Measurements from ENCODE around the gene PTPN1.

The PTPN1 gene

DNA sequence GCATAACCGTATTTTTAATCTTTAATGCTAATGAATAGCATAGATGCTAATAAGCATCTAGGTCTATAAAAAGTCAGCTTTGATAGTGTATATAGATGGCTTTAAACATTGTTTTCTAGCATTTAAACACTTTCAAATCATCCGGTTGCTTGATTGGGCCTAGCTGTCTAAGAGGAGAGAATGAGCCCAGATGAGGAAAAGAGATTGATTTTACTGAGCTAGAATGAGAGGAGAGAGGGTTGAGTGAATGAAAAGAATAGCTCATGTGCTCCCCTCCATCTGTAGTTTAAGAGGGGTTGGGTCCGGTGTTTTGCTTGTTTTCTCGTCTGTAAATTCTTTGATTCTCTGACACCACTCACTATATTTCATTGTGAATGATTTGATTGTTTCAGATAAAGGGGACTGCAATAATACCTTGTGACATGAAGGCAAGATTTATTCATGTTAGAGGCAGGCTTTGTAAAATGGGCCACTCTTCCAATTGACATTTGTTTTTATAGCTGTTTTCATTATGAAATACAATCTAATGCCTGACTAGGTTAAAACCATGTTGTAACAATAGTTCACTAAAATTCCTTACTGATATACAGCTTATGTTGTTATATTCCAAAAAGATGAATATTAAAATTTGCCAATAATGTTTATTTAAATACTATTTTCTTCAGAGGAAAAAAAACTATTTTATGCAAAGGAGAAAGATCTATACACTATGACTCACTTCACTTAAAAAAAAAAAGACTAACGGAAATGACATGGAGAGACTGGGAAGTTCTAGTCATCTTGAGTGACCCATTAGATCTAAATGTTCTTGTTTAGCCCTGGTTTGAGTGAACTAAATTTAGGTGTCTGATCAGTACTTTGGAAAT is 3.2 kb downstream of the PTPN1 start:
- H3K27ac Mint-ChIP-seq = peak overlapping the region; percentile 73
- peak overlapping the region; percentile 36 for H3K4me3 Mint-ChIP-seq
- intact Hi-C loops (cut with micrococcal nuclease) = loop anchor here (5.0 kb wide), 2 partner anchors 34 to 36 kb away; no protein-coding TSS in a partner anchor
- H3K9me3 Mint-ChIP-seq = no peaks in the 10 kb centered on the region
- peaks cover 83% of the 10 kb centered on the region for H3K4me1 Mint-ChIP-seq (ENCODE audit: low read depth)
- H3K36me3 Mint-ChIP-seq (ENCODE audit: low read depth) = peaks cover 23% of the 10 kb centered on the region
- H3K27me3 Mint-ChIP-seq = no peaks in the 10 kb centered on the region

DNA sequence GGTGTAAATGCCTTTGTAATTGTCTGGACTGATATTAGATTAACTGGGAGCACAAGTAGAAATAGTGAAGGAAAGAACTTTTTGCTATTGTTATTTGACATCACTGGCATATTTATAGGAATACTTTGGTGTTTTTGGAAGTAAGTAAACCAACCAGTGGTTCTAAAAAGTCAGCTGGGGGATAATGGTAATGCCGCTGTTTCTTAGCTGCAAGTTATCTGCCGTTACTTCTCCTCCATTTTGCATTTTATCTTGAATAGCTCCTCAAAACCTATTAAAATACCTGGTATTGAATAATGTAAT is 3.8 kb downstream of the PTPN1 start:
- H3K4me3 Mint-ChIP-seq = no peak overlapping the region
- peaks cover 23% of the 10 kb centered on the region for H3K36me3 Mint-ChIP-seq (ENCODE audit: low read depth)
- H3K9me3 Mint-ChIP-seq = no peaks in the 10 kb centered on the region
- no peaks in the 10 kb centered on the region for H3K27me3 Mint-ChIP-seq
- intact Hi-C loops (cut with micrococcal nuclease) = loop anchor here (5.0 kb wide), 2 partner anchors 33 to 37 kb away; no protein-coding TSS in a partner anchor
- peak overlapping the region; percentile 73 for H3K27ac Mint-ChIP-seq
- peaks cover 83% of the 10 kb centered on the region for H3K4me1 Mint-ChIP-seq (ENCODE audit: low read depth)

DNA sequence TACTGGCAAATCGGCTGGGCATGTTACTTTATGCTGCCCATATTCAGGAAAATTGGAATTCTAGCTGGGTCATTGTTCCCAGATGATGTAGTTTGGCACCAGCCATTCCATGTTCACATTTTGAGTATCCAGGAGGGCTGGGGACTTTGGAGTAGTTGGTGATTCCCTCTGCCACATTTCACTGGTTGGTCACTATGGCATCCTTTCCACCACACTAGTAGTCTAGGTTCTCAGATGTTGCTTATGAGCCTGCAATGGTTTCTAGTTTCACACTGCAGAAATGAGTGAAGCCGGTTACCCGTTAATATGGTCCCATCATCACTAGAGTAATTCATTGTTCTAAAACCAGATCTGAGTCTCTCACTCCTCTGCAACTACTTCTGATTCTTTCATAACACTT is 4.6 kb downstream of the PTPN1 start:
- intact Hi-C loops (cut with micrococcal nuclease) = loop anchor here (5.0 kb wide), 2 partner anchors 33 to 37 kb away; no protein-coding TSS in a partner anchor
- no peaks in the 10 kb centered on the region for H3K27me3 Mint-ChIP-seq
- H3K4me1 Mint-ChIP-seq (ENCODE audit: low read depth) = peaks cover 86% of the 10 kb centered on the region
- H3K9me3 Mint-ChIP-seq = no peaks in the 10 kb centered on the region
- H3K4me3 Mint-ChIP-seq = no peak overlapping the region
- peak overlapping the region; percentile 73 for H3K27ac Mint-ChIP-seq
- H3K36me3 Mint-ChIP-seq (ENCODE audit: low read depth) = peaks cover 27% of the 10 kb centered on the region

DNA sequence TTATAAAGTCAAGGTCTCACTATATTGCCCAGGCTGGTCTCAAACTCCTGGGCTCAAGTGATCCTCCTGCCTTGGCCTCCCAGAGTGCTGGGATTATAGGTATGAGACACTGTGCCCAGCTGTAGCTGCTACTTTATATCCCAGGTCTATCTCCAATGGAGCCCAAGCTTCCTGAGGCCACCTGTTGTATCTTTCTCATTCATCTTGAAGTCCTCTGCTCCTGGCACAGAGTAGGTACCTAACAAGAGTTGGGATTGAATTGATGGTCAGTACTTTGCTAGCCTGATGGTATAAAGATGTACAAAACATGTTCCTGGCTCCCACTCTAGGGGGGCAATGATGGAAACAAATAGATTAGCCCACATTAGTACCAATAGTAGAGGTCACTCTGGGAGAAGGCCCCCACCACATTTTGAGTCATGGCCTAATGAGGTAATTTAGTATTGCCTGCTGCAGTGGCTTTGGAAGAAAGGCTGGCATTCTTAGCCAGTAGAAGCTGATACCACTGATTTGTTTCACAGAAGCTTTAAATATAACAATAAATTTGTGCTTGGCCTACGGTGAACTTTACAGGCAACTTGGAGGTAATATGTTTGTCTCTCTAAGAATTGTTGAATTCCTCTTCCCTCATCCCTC is 5.4 kb downstream of the PTPN1 start:
- Mint-ChIP-seq H3K27ac (peak overlapping the region; percentile 73), H3K27me3 (no peaks in the 10 kb centered on the region), H3K4me3 (no peak overlapping the region), H3K9me3 (no peaks in the 10 kb centered on the region), H3K4me1 (ENCODE audit: low read depth) (peaks cover 92% of the 10 kb centered on the region), H3K36me3 (ENCODE audit: low read depth) (peaks cover 27% of the 10 kb centered on the region)
- intact Hi-C loops (cut with micrococcal nuclease) = no loop called here

DNA sequence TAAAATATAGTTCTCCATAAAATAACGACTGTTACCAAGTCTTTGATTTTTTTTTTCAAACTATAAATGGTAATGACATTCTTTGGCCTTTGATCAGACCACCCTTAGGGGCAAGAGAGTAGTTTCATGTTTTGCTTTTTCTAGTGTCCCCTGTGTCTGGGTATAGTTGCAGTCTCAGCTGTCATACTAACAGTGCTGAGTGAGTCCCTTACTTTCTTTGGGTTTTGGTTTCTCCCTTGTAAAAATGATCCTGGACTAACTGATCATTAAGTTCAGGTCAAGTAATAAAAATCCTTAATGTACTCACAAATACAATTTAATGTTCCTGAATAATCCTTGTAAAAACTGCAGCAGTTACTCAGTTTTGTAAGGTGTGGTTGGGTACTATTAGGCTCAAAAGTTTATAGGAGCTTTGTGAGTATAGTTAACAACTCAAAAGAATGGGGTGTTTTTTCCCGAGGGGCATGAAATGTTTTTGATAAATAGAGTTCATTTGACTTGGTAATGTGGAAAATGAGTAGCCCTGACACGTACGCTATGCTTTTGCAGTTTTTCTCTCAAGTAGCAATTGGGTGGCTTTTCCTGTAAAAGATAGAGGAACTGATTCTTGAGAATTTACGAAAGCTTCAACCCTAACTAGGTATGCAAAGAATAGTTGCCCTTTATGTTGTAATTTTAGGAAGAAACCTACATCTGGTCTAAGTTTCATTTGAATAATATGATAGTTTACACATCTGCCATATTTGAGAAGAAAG is 6.2 kb downstream of the PTPN1 start:
- intact Hi-C loops (cut with micrococcal nuclease) = no loop called here
- Mint-ChIP-seq H3K27ac (peak overlapping the region; percentile 73), H3K4me1 (ENCODE audit: low read depth) (peaks cover 88% of the 10 kb centered on the region), H3K9me3 (no peaks in the 10 kb centered on the region), H3K27me3 (no peaks in the 10 kb centered on the region), H3K4me3 (no peak overlapping the region), H3K36me3 (ENCODE audit: low read depth) (peaks cover 24% of the 10 kb centered on the region)

DNA sequence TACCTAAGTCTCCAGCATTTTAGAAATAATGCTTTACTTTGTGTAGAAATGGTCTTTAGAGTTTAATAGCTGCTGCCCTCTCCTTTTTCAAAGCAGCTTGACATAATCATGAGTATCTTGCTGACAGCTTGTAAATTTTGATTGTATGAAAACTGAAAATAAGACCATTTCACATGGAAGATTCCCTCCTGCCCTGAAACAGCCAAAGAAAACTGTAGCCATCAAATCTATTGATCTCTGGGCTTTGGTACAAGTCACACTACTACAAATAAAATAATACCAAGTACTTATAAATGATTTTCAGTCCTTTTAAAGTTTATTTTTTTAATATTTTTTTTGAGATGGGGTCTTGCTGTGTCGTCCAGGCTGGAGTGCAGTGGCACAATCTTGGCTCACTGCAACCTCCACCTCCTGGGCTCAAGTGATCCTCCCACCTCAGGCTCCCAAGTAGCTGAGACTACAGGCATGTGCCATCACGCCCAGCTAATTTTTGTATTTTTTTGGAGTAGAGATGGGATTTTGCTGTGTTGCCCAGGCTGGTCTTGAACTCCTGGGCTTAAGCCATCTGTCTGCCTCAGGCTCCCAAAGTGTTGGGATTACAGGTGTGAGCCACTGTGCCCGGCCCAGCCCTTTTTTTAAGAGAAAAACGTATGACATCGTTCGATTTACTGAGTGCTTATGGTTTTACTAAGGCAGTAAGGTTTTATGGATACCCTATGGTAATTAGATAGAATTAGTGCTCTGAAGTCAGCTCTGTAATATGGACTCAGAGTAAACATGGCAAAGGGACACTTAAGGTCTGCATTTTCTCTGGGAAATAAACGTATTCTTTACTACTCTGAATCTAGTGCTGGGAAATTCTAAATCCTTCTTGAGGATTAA is 7.0 kb downstream of the PTPN1 start:
- H3K9me3 Mint-ChIP-seq = no peaks in the 10 kb centered on the region
- H3K36me3 Mint-ChIP-seq (ENCODE audit: low read depth) = peaks cover 24% of the 10 kb centered on the region
- intact Hi-C loops (cut with micrococcal nuclease) = no loop called here

DNA sequence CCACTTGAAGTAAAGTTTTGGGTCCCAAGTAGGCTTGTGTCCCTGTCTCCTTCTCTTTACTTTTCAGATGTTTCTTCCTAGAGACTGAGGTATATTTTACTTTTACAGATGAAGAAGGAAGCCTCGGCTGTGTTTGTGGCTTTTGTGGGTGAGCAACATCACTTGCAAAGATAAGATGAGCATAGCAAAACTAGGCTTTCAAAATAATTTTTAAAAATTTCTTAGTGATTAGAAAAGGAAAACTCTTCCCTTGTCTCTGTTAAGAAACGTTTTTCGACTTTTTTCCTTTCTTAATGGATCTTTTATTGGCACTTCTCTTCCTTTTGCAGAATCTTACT is 7.6 kb downstream of the PTPN1 start:
- no peaks in the 10 kb centered on the region for H3K9me3 Mint-ChIP-seq
- H3K4me3 Mint-ChIP-seq = peak overlapping the region; percentile 30
- H3K27me3 Mint-ChIP-seq = no peaks in the 10 kb centered on the region
- intact Hi-C loops (cut with micrococcal nuclease) = no loop called here
- H3K36me3 Mint-ChIP-seq (ENCODE audit: low read depth) = peaks cover 25% of the 10 kb centered on the region
- peak overlapping the region; percentile 79 for H3K27ac Mint-ChIP-seq
- H3K4me1 Mint-ChIP-seq (ENCODE audit: low read depth) = peaks cover 87% of the 10 kb centered on the region

More for the DNA sequence above, 7.0 kb downstream of the PTPN1 start:
- Mint-ChIP-seq H3K27ac (peak overlapping the region; percentile 79), H3K4me3 (no peak overlapping the region), H3K27me3 (no peaks in the 10 kb centered on the region), H3K4me1 (ENCODE audit: low read depth) (peaks cover 90% of the 10 kb centered on the region)

DNA sequence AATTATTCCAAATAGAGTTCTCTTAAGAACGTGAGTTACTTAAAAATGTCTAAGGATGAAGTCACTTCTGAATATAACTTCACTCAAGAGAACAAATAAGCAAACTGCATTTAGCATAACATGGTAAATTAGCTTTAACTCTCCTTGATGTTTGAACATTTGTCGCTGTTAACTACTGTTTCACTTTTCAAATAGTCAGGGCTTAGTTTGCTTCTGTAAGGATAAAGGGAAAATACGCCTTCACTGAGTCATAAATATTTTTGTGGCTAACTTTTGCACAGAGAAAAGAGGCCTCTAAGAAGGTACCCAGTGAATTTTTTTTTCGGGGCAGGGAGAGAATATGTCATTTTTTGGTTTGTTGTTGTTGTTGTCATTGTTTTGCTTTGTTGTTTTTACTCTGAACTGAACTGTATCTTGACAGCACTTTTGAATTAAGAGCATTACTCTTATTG is 8.1 kb downstream of the PTPN1 start:
- no peaks in the 10 kb centered on the region for H3K9me3 Mint-ChIP-seq
- H3K27ac Mint-ChIP-seq = peak overlapping the region; percentile 79
- peak overlapping the region; percentile 30 for H3K4me3 Mint-ChIP-seq
- peaks cover 87% of the 10 kb centered on the region for H3K4me1 Mint-ChIP-seq (ENCODE audit: low read depth)
- intact Hi-C loops (cut with micrococcal nuclease) = no loop called here
- H3K36me3 Mint-ChIP-seq (ENCODE audit: low read depth) = peaks cover 30% of the 10 kb centered on the region
- H3K27me3 Mint-ChIP-seq = no peaks in the 10 kb centered on the region

DNA sequence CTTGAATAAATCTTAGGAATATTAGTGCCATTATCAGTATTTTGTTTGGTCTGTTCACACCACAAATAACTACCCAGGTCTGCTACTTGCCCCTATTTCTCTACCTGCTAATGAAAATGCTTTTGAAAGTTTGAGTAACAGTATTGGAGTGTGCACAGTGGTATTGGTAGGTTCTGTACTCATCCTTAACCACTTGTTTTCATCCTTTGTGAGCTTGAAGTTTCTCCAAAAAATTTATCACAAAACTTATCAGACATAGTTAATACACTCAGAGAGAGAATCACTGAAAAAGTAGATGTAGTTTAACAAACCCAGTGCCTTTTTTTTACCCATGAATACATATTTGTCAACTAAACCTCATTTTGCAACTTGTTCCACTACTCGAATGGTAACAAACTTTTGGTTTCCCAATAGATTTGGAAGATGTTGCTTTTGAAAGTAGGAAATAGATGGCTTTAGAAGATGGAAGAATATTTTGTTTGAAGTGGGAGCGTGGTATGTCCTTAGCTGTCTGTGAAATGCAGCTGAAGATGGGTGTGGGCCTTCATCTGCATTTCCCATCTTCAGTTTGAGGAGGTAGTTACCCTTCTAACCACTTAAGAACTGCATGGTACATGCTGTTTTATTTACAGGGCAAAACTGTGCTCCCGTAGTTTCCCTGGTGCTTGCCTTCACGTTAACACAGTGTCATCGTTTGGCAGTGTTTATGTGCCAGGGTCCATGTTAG is 9.0 kb downstream of the PTPN1 start:
- peaks cover 33% of the 10 kb centered on the region for H3K36me3 Mint-ChIP-seq (ENCODE audit: low read depth)
- peaks cover 86% of the 10 kb centered on the region for H3K4me1 Mint-ChIP-seq (ENCODE audit: low read depth)
- intact Hi-C loops (cut with micrococcal nuclease) = no loop called here

DNA sequence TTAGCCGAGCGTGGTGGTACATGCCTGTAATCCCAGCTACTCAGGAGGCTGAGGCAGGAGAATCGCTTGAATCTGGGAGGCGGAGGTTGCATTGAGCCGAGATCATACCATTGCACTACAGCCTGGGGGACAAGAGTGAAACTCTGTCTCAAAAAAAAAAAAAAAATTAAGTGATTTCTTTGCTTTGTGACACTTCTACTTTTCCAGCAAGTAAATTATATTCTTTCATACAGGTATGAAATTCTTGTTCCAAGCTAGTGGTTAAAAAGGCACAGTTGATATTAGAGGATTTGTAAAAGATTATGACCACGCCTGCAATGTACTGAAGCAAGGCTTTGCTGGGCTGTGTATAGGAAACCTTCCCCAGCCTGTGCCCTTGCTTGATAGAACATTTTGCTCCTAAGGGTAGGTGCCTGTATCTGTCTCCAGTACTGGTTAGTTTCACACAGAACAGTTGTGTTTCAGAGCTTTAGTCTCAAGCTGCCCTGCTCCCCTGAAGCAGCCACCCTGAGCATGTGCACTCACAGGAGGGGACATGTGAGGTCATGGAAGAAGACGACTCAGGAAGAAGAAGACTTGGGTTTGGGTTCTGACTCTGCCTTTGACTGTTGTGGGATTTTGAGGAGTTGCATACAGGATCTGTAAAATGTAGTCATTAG is 10.2 kb downstream of the PTPN1 start:
- no peak overlapping the region for H3K4me3 Mint-ChIP-seq
- H3K27ac Mint-ChIP-seq = peak overlapping the region; percentile 54
- intact Hi-C loops (cut with micrococcal nuclease) = loop anchor here (10.0 kb wide), 1 partner anchor 54 kb away; no protein-coding TSS in a partner anchor
- peaks cover 23% of the 10 kb centered on the region for H3K36me3 Mint-ChIP-seq (ENCODE audit: low read depth)
- no peaks in the 10 kb centered on the region for H3K27me3 Mint-ChIP-seq
- H3K4me1 Mint-ChIP-seq (ENCODE audit: low read depth) = peaks cover 75% of the 10 kb centered on the region
- no peaks in the 10 kb centered on the region for H3K9me3 Mint-ChIP-seq

More for the DNA sequence above, 9.0 kb downstream of the PTPN1 start:
- peak overlapping the region; percentile 54 for H3K27ac Mint-ChIP-seq
- H3K4me3 Mint-ChIP-seq = no peak overlapping the region
- H3K27me3 Mint-ChIP-seq = no peaks in the 10 kb centered on the region
- H3K9me3 Mint-ChIP-seq = no peaks in the 10 kb centered on the region

DNA sequence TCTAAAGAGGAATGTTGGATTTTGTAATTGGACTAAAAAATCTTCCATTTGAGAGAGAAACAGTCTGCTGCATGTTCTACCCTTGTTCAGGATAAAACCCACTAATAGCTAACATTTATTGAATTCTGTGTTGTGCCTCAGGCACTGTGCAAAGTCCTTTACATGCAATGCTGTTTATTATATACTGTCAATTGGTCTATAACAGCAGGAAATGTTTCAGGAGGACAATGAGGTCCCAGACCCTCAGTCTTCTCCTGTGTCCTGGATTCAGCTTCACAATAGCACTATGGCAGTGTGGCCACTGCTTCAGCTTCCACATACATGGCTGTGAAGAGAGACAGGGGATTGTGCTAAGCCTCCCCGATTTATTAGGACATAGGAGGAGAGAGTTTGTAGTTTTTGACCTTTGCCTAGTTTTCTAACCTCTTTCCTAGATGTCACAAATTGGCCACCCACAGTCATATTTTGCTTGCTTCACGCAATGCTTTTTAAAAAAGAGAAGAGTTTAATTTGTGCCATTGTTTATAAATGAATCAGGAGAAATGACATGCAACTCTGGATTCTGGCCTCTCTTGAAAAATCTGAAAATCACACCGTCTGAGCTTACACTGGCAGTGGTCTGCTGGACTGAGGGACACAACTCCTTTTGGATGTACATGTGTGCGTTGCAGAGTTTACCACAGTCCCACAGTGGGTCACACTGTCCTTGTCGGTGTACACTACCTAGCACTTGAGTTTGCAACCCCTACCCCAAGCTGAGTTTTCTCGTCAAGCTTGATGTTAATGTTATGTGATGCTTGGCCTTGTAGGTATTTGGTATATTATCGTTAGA is 11.3 kb downstream of the PTPN1 start:
- Mint-ChIP-seq H3K27me3 (no peaks in the 10 kb centered on the region), H3K4me1 (ENCODE audit: low read depth) (peaks cover 64% of the 10 kb centered on the region), H3K9me3 (no peaks in the 10 kb centered on the region), H3K4me3 (no peak overlapping the region), H3K27ac (no peak overlapping the region), H3K36me3 (ENCODE audit: low read depth) (peaks cover 23% of the 10 kb centered on the region)
- intact Hi-C loops (cut with micrococcal nuclease) = loop anchor here (10.0 kb wide), 1 partner anchor 53 kb away; no protein-coding TSS in a partner anchor

Data from dendritic cell treated with granulocyte-macrophage colony-stimulating factor and Interleukin-4, amounts not matched to agents 40 ng/mL and 50 ng/mL, for 4 days (primary cell).